Stimulated activated CD4-positive, alpha-beta T cell treated with anti-CD3 and anti-CD28 coated beads, Interleukin-12 subunit alpha, Interleukin-12 subunit beta, amount 100 ng/mL, for 24 hours (primary cell): ENCODE measurements around the gene BCAS3.

ENCODE experiments used
- DNase-seq, 2 experiments: peaks; one replicate each; pipeline ENCODE4 v3.0.0-alpha.2; 2020; ENCODE audit warnings: low read depth in 2 of 2

The BCAS3 gene

DNA sequence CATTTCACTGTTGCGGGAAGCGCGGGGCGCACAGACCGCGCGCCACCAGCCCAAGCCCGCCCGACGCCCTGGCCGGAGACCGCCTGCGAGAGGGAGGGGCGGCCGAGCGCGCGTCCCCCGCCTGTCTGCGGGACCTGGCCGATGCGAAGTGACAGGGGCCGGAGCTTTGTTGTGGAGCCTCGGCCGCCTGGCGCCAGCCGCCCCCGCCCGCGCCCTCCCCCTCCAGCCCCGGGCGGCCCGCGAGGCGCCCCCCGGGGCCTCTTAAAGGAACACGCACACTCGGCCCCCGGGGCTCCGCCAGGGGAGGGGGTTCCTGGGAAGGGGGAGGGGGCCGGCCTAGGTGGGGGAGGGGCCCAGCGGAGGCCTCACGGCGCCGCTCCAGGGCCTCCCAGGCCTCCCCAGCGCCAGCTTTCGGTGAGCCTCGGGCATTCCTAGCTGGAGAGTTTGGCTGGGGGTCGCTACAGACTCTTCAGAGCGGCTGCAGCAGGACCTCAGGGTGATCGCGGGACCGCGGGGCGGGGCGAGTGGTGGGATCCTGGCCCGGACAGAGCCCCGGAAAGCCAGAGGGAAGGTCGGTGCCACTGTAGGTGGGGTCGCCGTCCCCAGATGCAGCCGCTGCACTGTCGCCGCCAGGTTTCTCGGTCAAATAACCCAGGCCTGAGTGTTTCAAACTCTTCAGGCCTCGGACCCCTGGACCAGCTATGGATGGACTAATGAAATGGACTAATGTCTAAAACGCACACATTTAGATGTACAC lies 719.6 kb downstream of the BCAS3 start:
- no peak for DNase-seq

GRCh38 chr17:61398721-61399130 lies 721.1 kb downstream of the BCAS3 start:
- DNase-seq: no peak

DNA sequence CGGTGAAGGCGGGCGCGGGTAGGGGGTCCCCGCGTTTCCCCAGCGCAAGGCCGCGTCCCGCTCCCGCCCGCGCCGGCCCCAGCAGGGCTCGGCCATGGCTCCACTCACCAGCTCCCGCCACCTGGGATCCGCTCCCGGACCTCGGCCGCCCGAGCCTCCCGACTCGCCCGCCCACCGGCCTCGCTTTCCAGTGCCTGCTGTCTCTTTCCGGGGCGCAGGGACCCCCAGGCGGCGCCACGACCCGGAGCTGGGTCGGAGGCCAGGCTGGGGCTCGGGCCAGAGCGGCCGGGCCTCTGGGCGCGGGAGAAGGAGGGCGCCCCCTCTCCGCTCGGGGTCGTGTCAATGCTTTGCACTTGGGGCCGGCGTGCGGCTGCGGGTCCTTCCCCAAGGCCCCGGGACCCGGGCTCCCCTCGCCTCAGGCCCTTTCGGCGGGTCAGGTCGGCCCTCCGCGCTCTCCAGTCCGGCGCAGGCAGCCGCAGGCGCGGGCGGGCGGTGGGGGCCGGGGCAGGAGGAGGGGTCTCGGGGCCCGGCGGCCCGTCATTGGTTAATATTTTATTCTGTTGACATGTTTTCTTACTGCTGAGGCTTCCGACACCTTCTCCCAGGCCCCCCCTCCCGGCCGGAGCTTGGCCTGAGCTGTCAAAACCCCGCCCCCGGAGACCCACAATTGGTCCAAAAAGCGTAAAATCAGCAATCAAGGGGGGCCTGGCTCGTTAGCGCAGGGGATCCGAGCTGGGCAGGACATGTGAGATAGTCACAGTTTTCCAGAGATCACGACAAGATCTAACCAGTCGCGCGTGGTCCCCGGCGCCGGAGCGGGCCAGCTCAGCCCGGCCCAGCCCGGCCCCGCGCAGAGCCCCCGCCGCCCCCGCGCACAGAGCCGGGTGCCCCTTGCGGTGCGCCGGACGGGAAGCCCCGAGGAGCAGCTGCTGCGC lies 721.7 kb downstream of the BCAS3 start, which contains the start of gene TBX2:
TBX2 (plus strand) TSS at position 713 of the 935 bp plus-strand sequence. CDS start 334 bp downstream, outside the sequence.
- no peak for DNase-seq

- DNase-seq: no peak
Measured at GRCh38 chr17:61400066-61400716, 722.5 kb downstream of the BCAS3 start.

GRCh38 chr17:61400717-61401388 lies 723.2 kb downstream of the BCAS3 start:
- DNase-seq: no peak

DNA sequence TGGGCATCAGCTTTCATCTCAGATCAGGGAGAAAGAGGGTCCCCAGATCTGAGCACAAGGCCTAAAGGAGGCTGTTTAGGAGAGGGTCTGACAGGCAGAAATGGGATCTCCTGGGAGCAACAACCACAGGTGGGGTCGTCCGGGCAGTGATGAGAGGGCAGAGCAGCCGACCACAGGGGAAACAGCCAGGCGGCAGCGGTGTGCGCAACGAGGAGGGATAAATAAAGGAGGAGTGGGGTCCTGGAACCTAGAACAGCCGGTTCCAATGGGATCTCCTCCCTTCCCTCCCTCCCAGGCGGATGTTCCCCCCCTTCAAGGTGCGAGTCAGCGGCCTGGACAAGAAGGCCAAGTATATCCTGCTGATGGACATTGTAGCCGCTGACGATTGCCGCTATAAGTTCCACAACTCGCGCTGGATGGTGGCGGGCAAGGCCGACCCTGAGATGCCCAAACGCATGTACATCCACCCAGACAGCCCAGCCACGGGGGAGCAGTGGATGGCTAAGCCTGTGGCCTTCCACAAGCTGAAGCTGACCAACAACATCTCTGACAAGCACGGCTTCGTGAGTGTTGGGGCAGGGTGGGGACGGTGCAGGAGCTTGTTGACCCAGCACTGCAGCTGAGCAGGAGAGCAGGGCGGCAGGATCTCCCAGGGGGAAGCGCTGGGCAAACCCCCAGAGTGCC lies 723.9 kb downstream of the BCAS3 start:
- no peak for DNase-seq

- DNase-seq: no peak
Measured at GRCh38 chr17:61402073-61402541, 724.5 kb downstream of the BCAS3 start.

DNA sequence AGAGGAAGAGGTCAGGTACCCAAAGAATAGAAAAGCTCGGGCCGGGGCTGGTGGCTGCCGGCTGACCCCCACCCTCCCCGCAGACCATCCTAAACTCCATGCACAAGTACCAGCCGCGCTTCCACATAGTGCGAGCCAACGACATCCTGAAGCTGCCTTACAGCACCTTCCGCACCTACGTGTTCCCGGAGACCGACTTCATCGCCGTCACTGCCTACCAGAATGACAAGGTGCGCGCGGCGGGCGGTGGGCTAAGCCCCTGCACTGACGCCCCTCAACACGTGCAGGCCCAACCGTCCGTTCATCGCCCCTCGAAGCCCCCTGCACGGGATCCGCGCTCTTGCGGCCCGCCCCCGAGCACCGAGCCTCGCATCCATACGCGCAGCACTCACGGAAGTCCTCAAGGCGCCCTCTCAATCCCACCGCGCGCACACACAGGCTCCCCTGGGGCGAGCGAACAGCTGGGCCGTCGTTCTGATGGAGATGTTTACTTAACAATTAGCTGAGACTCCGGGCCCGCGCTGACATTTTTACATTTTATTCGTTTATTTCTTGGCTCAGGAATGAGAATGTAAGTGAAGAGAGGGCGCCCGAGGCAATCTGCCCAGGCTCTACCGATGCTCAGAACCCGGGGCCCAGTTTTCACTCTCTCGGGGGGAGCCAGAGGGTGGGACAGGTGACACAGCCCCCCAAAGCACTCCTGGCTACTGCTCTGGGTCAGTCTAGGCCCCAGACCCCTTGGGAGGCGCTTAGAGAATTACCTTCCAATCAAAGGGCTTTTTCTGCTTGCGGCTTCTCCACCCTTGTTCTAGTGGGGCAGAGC lies 725.5 kb downstream of the BCAS3 start:
- no peak for DNase-seq

DNA sequence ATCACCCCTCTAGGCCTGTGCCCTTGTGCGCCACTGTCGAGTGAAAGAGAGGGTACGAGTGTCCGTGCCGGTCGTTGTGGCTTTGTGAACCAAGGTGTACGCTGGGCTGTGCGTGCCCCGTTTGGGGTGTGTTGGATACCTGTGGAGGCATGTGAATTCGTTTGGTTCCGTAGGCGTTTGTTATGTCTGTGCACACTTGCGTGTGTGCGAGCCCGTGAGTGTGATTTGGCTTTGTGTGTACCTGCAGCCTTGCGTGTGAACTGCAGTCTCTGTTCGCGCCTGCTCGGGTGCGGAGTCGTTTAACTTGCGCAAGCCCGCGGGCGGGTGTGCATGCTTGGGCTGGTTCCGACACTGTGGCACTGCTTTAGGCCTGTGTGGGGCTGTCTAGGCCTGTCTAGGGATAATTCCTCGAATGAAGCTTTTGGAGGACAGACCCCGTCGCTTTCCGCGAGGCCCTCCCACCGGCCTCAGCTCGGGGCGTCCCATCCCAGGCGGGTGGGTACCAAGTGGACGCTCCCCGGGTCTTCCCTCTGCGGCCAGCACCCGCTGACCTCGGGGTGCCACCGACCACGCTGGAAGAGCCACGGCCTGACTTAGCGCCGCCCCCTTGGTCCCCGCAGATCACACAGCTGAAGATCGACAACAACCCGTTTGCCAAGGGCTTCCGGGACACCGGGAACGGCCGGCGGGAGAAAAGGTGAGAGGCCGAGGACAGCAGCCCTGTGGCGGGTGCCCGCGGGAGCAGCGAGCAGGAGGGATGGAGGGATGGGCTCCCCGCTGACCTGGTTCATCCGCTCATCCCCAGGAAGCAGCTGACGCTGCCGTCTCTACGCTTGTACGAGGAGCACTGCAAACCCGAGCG lies 726.4 kb downstream of the BCAS3 start:
- DNase-seq: no peak

- no peak for DNase-seq
Measured at GRCh38 chr17:61404663-61404912, 726.9 kb downstream of the BCAS3 start.

- no peak for DNase-seq
Measured at GRCh38 chr17:61404913-61405685, 727.4 kb downstream of the BCAS3 start.

DNA sequence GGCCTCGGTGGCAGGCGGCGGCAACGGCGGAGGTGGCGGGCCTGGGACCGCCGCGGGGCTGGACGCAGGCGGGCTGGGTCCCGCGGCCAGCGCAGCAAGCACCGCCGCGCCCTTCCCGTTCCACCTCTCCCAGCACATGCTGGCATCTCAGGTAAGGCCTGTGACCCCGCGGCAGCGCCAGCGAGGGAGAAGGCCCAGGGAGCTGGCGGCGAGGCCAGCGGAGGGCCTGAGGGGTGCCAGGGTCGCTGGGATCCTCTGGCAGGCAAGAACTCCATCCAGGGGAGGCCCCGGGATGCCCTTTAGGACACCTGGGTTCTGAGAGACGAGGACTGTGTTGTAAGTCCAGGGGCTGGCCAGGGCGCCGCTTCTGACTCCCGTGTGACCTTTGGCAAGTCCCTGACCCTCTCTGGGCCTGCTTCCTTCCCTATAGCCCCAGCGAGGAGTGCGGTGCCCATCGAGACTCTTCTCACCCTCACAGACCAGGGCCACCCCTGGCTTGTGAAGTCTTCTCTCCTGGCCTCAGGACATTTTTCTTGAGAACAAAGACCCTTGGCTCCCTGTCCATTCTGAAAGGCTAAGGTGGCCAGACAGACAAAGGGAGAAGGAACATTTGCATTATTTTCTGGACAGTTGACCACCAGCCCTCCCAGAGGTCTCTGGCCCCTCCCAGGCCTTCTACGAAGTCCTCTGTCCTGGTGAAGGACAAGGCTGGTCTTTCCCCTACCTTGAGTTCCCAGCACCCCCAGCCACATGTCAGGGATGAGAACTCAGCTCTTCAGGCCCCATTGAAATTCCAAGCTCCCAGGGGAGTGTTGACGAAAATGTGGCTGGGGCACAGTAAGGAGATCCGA lies 728.3 kb downstream of the BCAS3 start:
- DNase-seq: no peak

- no peak for DNase-seq
Measured at GRCh38 chr17:61406537-61406845, 728.8 kb downstream of the BCAS3 start.

DNA sequence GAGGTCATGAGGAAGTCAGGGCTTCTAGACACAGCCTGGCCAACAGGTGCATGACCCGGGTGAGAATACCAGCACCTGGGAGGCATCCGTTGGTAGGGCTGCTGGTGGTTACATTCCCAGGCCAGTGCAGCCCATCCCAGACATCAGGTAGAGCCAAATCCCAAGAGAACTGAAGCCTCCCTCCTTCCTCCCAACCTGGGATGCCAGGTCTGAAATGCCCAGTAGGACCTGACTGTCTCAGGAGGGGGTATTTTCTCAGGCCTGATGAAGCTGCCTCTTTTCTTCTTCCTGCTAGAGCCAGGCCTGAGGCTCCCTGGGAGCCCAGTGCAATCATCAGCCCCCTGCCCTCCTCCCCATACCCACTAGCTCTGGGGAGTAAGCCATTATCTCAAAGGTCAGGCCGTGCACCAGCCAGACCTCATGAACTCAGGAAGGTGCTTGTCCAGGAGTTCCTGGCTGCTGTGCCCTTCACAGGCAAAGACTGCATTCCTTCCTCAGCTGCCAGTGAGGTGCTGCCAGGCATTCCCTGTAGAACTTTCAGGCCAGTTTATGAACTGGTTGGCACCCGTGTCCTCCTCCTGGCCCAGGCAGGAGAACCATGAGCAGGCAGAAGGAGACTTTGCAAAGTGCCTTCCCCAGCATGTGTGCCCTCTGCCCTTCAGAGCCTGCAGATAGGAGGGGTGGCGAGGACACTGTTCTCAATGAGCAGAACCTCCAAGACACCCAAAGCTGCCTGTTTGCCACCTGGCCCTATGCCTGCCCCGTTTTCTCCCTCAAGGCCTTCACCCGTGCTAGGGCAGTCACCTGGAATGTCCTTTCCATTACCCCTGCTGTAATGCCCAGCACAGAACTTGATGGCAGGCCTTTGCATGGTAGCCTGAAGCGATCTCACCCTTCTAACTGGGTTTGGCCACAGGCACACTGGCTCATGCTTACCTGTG lies 729.6 kb downstream of the BCAS3 start:
- DNase-seq: no peak

GRCh38 chr17:61408151-61409041 lies 730.7 kb downstream of the BCAS3 start:
- no peak for DNase-seq
